CD14-positive monocyte (primary cell): ENCODE measurements around the gene TGM5. TPM values are rescaled to one million over a fixed set of nuclear protein-coding genes. Genes with fewer than 3 reads are reported as not detected.

ENCODE experiments used
- DNase-seq, 3 donors: peaks; one replicate each; pipeline ENCODE4 v3.0.0-alpha.2; 2011 to 2022
- H2AFZ ChIP-seq: 2 replicates; pipeline ENCODE4 v1.6.0; 2012; ENCODE audit warnings: mild to moderate bottlenecking, low read depth, low read length, inconsistent platforms; ENCODE audit not compliant: insufficient read depth, poor library complexity, severe bottlenecking
- H3K27ac ChIP-seq, 2 donors: 1 replicate in 1 of 2; 2 replicates in 1 of 2; pipeline ENCODE4 v1.5.1; 2012 to 2013; ENCODE audit warnings: low read length in 2 of 2, control low read depth in 1 of 2, inconsistent platforms in 1 of 2, low read depth in 1 of 2, mild to moderate bottlenecking in 1 of 2
- H3K27me3 ChIP-seq, 2 donors: one replicate each; pipeline versions ENCODE4 v1.6.0 to v1.6.1; 2011 to 2013; ENCODE audit warnings: low read length in 2 of 2; ENCODE audit not compliant: control insufficient read depth in 2 of 2, insufficient read depth in 2 of 2
- H3K36me3 ChIP-seq, 2 donors: replicated peaks in 1 of 2; 1 replicate in 1 of 2; 2 replicates in 1 of 2; pipeline versions ENCODE4 v1.5.1 to v1.6.1; 2012 to 2013; ENCODE audit warnings: low read length in 2 of 2, control low read depth in 1 of 2, inconsistent platforms in 1 of 2, mild to moderate bottlenecking in 1 of 2; ENCODE audit not compliant: insufficient read depth in 2 of 2, control insufficient read depth in 1 of 2
- H3K4me1 ChIP-seq, 2 donors: 1 replicate in 1 of 2; 2 replicates in 1 of 2; pipeline versions ENCODE4 v1.5.1 to v1.6.1; 2012 to 2013; ENCODE audit warnings: low read length in 2 of 2, control low read depth in 1 of 2, inconsistent platforms in 1 of 2, mild to moderate bottlenecking in 1 of 2, moderate library complexity in 1 of 2; ENCODE audit not compliant: insufficient read depth in 2 of 2, control insufficient read depth in 1 of 2
- H3K4me2 ChIP-seq: replicated peaks from 2 replicates; pipeline ENCODE3; 2012; ENCODE audit warnings: low read length, moderate library complexity, mild to moderate bottlenecking; ENCODE audit not compliant: poor library complexity, severe bottlenecking; ENCODE audit errors: extremely low read depth
- H3K4me3 ChIP-seq, 3 experiments: fragments of 200-600 bp in 1 of 3; sonication (generic) in 1 of 3; replicated peaks in 1 of 3; 1 replicate in 2 of 3; 2 replicates in 1 of 3; pipeline ENCODE4 v1.5.1; 2011 to 2013; ENCODE audit warnings: low read length in 3 of 3, mild to moderate bottlenecking in 3 of 3, control low read depth in 2 of 3, low read depth in 2 of 3, inconsistent platforms in 1 of 3, moderate library complexity in 1 of 3
- H3K79me2 ChIP-seq: 2 replicates; pipeline ENCODE4 v1.6.0; 2012; ENCODE audit warnings: mild to moderate bottlenecking, control low read depth, inconsistent platforms, low read length, moderate library complexity; ENCODE audit not compliant: insufficient read depth
- H3K9ac ChIP-seq: 2 replicates; pipeline ENCODE4 v1.6.0; 2017; ENCODE audit warnings: low read length, mild to moderate bottlenecking; ENCODE audit not compliant: insufficient read depth, poor library complexity, severe bottlenecking
- H3K9me3 ChIP-seq, 2 donors: replicated peaks in 1 of 2; 1 replicate in 1 of 2; 2 replicates in 1 of 2; pipeline versions ENCODE4 v1.5.1 to v1.6.1; 2012 to 2013; ENCODE audit warnings: low read length in 2 of 2, control low read depth in 1 of 2; ENCODE audit not compliant: control insufficient read depth in 1 of 2, insufficient read depth in 1 of 2
- H4K20me1 ChIP-seq: 2 replicates; pipeline ENCODE4 v1.6.0; 2012; ENCODE audit warnings: mild to moderate bottlenecking, low read length, control low read depth, moderate library complexity; ENCODE audit not compliant: insufficient read depth
- H3K27ac Mint-ChIP-seq, 7 donors: one replicate each; pipeline ENCODE4 v1.8.0; 2020; ENCODE audit warnings: mild to moderate bottlenecking in 7 of 7, mixed read lengths in 7 of 7, moderate library complexity in 6 of 7, inconsistent platforms in 2 of 7
- H3K27me3 Mint-ChIP-seq, 3 donors: one replicate each; pipeline ENCODE4 v1.8.0; 2021 to 2022; ENCODE audit warnings: low read depth in 3 of 3, mild to moderate bottlenecking in 3 of 3, mixed read lengths in 3 of 3, moderate library complexity in 3 of 3, inconsistent platforms in 1 of 3
- H3K36me3 Mint-ChIP-seq, 2 donors: one replicate each; pipeline ENCODE4 v1.8.0; 2020; ENCODE audit warnings: mixed read lengths in 2 of 2, inconsistent platforms in 1 of 2, mild to moderate bottlenecking in 1 of 2
- H3K4me1 Mint-ChIP-seq: one replicate; pipeline ENCODE4 v1.8.0; 2020; ENCODE audit warnings: mild to moderate bottlenecking, mixed read lengths
- H3K4me3 Mint-ChIP-seq, 2 donors: one replicate each; pipeline ENCODE4 v1.8.0; 2020; ENCODE audit warnings: mild to moderate bottlenecking in 2 of 2, mixed read lengths in 2 of 2, moderate library complexity in 1 of 2
- H3K9me3 Mint-ChIP-seq, 7 donors: one replicate each; pipeline ENCODE4 v1.8.0; 2020 to 2022; ENCODE audit warnings: mixed read lengths in 7 of 7, mild to moderate bottlenecking in 6 of 7, moderate library complexity in 6 of 7, inconsistent platforms in 2 of 7
- WGBS: methylation state at CpG from one replicate; pipeline ENCODE4 v1.1.5; 2013; ENCODE audit warnings: missing lambda C conversion rate; ENCODE audit not compliant: insufficient coverage; 5-methylcytosine and 5-hydroxymethylcytosine counted together
- intact Hi-C, 2 donors: fragments of 100-400 bp; cut with micrococcal nuclease; formaldehyde crosslinking; loops; one replicate each; pipeline versions ENCODE4 v1.15.0 to v1.15.1; 2023
- polyA plus RNA-seq, 3 donors: library from polyadenylated mRNA; depleted of rRNA in 1 of 3; unstranded in 2 of 3; stranded (reverse) in 1 of 3; fragments of 300-500 nt in 2 of 3; fragments of >200 nt in 1 of 3; fragmentation: Illumina TruSeq in 2 of 3; gene quantifications; 1 replicate in 2 of 3; 2 replicates in 1 of 3; pipeline ENCODE4 v1.2.3, GENCODE V29; 2012 to 2021
- TF ChIP-seq, protein P1 (sequence below): fragments of 200-600 bp; IDR thresholded peaks from one replicate; pipeline ENCODE4 v1.8.0; 2022; ENCODE audit warnings: antibody characterized with exemption, mild to moderate bottlenecking

The TGM5 gene
- polyA plus RNA-seq, 3 donors: not detected

GRCh38 chr15:43209059-43209824 lies 57.5 kb downstream of the TGM5 start:
- TF ChIP-seq, protein P1, sequence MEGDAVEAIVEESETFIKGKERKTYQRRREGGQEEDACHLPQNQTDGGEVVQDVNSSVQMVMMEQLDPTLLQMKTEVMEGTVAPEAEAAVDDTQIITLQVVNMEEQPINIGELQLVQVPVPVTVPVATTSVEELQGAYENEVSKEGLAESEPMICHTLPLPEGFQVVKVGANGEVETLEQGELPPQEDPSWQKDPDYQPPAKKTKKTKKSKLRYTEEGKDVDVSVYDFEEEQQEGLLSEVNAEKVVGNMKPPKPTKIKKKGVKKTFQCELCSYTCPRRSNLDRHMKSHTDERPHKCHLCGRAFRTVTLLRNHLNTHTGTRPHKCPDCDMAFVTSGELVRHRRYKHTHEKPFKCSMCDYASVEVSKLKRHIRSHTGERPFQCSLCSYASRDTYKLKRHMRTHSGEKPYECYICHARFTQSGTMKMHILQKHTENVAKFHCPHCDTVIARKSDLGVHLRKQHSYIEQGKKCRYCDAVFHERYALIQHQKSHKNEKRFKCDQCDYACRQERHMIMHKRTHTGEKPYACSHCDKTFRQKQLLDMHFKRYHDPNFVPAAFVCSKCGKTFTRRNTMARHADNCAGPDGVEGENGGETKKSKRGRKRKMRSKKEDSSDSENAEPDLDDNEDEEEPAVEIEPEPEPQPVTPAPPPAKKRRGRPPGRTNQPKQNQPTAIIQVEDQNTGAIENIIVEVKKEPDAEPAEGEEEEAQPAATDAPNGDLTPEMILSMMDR: peak; percentile 12
- Mint-ChIP-seq H3K27ac (peak overlapping the region in 1 of 7 donors; percentile 16), H3K4me3 (no peak overlapping the region), H3K36me3 (no peaks in the 10 kb centered on the region), H3K27me3 (peaks cover 9 to 26% (median 13%) of the 10 kb centered on the region in 3 donors), H3K4me1 (peaks cover 7% of the 10 kb centered on the region), H3K9me3 (peaks cover 0 to 2% (median 0%) of the 10 kb centered on the region in 7 donors)
- DNase-seq: no peak
- H4K20me1 ChIP-seq: no peaks in the 10 kb centered on the region
- 77% methylated on average over 10 of the region's 13 CpGs for WGBS
- H2AFZ ChIP-seq: no peak overlapping the region
- H3K27ac ChIP-seq: no peak overlapping the region
- H3K4me1 ChIP-seq: no peaks in the 10 kb centered on the region
- no peaks in the 10 kb centered on the region for H3K79me2 ChIP-seq
- intact Hi-C loops: loop anchor here in 1 of 2 donors (10.0 kb wide), 1 partner anchor 504 kb away; no protein-coding TSS in a partner anchor
- H3K4me3 ChIP-seq: no peak overlapping the region
- H3K9ac ChIP-seq: no peak overlapping the region
- no peaks in the 10 kb centered on the region for H3K9me3 ChIP-seq
- no peaks in the 10 kb centered on the region for H3K27me3 ChIP-seq
- H3K36me3 ChIP-seq: no peaks in the 10 kb centered on the region
- H3K4me2 ChIP-seq: no peak overlapping the region

GRCh38 chr15:43208052-43209002 lies 58.4 kb downstream of the TGM5 start:
- Histone ChIP-seq H3K9me3 (no peaks in the 10 kb centered on the region), H3K27me3 (no peaks in the 10 kb centered on the region), H3K4me3 (no peak overlapping the region), H4K20me1 (no peaks in the 10 kb centered on the region), H3K27ac (no peak overlapping the region), H3K79me2 (no peaks in the 10 kb centered on the region), H3K4me2 (no peak overlapping the region), H3K36me3 (no peaks in the 10 kb centered on the region), H3K4me1 (no peaks in the 10 kb centered on the region), H2AFZ (no peak overlapping the region), H3K9ac (no peak overlapping the region)
- DNase-seq: no peak
- WGBS: 78% methylated on average over 12 of the region's 23 CpGs
- Mint-ChIP-seq H3K27me3 (peaks cover 9 to 26% (median 14%) of the 10 kb centered on the region in 3 donors), H3K4me3 (no peak overlapping the region), H3K27ac (peak overlapping the region in 1 of 7 donors; percentile 61), H3K36me3 (no peaks in the 10 kb centered on the region), H3K9me3 (peaks cover 0 to 2% (median 0%) of the 10 kb centered on the region in 7 donors), H3K4me1 (peaks cover 9% of the 10 kb centered on the region)
- intact Hi-C loops: loop anchor here in 1 of 2 donors (10.0 kb wide), 1 partner anchor 504 kb away; no protein-coding TSS in a partner anchor
- TF ChIP-seq, protein P1: no peak
